ENCODE measurements around the gene TMEM128. TPM values are rescaled to one million over a fixed set of nuclear protein-coding genes. Genes with fewer than 3 reads are reported as not detected.

The TMEM128 gene
- total and polyA plus RNA-seq, 2 of the 13 experiments (the other 11 are each of a cell fraction or from before 2014, with no cell fraction given) = 19.4 to 27.9 TPM

- TF ChIP-seq ZC3H13 (CRISPR knock-in tag; IDR thresholded peaks at IDR 0.05) = no peak
- TF ChIP-seq ZNF232 (CRISPR knock-in tag; IDR thresholded peaks at IDR 0.05; ENCODE audit: borderline replicate concordance) = peak; percentile 93; the same call in 1 of the 2 replicates
- no peak for TF ChIP-seq ZNF713 (CRISPR knock-in tag; IDR thresholded peaks at IDR 0.05)
- no peak for TF ChIP-seq ZNF687 (CRISPR knock-in tag; IDR thresholded peaks at IDR 0.05)
- no peak for TF ChIP-seq U2AF1 (optimal IDR thresholded peaks at IDR 0.05; ENCODE audit: low read depth, low read length)
- TF ChIP-seq ZNF574 (CRISPR knock-in tag; IDR thresholded peaks at IDR 0.05) = peak; percentile 71
- TF ChIP-seq NCOR1 (IDR thresholded peaks at IDR 0.05; ENCODE audit: borderline replicate concordance, low read length) = peak; percentile 94
- TF ChIP-seq ZNF441 (CRISPR knock-in tag; IDR thresholded peaks at IDR 0.05; ENCODE audit: borderline replicate concordance) = no peak
- TF ChIP-seq SETDB1 (CRISPR knock-in tag; IDR thresholded peaks at IDR 0.05; ENCODE audit: borderline replicate concordance) = no peak
- no peak for TF ChIP-seq CHCHD3 (CRISPR knock-in tag; IDR thresholded peaks at IDR 0.05)
- no peak for TF ChIP-seq CBX1 (IDR thresholded peaks at IDR 0.05; ENCODE audit: low read depth)
- no peak for TF ChIP-seq ZSCAN22 (CRISPR knock-in tag; IDR thresholded peaks at IDR 0.05)
- no peak for TF ChIP-seq ZNF788 (CRISPR knock-in tag; IDR thresholded peaks at IDR 0.05; ENCODE audit: borderline replicate concordance)
- peak; percentile 61 for TF ChIP-seq THAP11 (CRISPR knock-in tag; IDR thresholded peaks at IDR 0.05)
- TF ChIP-seq ZNF333 (CRISPR knock-in tag; IDR thresholded peaks at IDR 0.05; ENCODE audit: borderline replicate concordance) = no peak; the same call in 1 of the 2 replicates
- peak; percentile 65; the same call in 1 of the 2 replicates for TF ChIP-seq ATF1 (CRISPR knock-in tag; IDR thresholded peaks at IDR 0.05)
- no peak for TF ChIP-seq BCL3 (CRISPR knock-in tag; IDR thresholded peaks at IDR 0.05)
- no peak for TF ChIP-seq ZNF7 (CRISPR knock-in tag; IDR thresholded peaks at IDR 0.05)
- TF ChIP-seq ZNF549 (CRISPR knock-in tag; IDR thresholded peaks at IDR 0.05) = 0 out of 2 replicates have a peak, but pooled peaks have one; percentile 37
- peak; percentile 32; the same call in 1 of the 2 replicates for TF ChIP-seq FOXK1 (CRISPR knock-in tag; IDR thresholded peaks at IDR 0.05; ENCODE audit: borderline replicate concordance, low read depth)
These were observed 11.6 kb upstream of the TMEM128 start (continued) for GRCh38 chr4:4259484-4260100.

All from HepG2 (cell line).